8988T (cell line): ENCODE measurements around the gene ELAC1.
"Not testable (repeated sequence)": the region's sequence is repeated elsewhere in the genome, so short reads cannot be mapped to it uniquely, and the experiment has no call there.

ENCODE experiments used
- DNase-seq: peaks from one replicate; pipeline ENCODE4 v3.0.0; 2011

ELAC1 gene

GRCh38 chr18:50973367-50974126 is 5.7 kb downstream of the ELAC1 start:
- DNase-seq, result no peak

DNA sequence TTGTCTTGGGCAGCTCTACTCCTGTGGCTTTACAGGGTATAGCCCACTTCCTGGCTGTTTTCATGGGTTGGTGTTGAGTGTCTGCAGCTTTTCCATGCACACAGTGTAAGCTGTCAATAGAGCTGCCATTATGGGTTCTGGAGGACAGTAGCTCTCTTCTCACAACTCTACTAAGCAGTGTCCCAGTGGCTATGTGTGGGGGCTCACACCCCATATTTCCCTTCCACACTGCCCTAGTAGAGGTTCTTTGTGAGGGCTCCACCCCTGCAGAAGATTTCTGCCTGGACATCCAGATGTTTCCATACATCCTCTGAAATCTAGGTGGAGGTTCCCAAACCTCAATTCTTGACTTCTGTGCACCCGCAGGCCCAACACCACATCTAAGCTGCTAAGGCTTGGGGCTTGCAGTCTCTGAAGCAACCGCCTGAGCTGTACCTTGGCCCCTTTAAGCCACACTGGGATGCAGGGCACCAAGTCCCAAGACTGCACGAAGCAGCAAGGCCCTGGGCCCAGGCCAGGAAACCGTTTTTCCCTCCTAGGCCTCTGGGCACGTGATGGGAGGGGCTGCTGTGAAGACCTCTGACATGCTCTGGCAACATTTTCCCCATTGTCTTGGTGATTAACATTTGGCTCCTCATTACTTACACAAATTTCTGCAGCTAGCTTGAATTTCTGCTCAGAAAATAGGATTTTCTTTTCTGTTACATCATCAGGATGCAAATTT is 9.4 kb downstream of the ELAC1 start:
- DNase-seq, result no peak

GRCh38 chr18:50981381-50981780 is 13.5 kb downstream of the ELAC1 start:
- DNase-seq, result no peak

- no peak for DNase-seq
These were observed 14.4 kb downstream of the ELAC1 start for GRCh38 chr18:50982086-50982801.

DNA sequence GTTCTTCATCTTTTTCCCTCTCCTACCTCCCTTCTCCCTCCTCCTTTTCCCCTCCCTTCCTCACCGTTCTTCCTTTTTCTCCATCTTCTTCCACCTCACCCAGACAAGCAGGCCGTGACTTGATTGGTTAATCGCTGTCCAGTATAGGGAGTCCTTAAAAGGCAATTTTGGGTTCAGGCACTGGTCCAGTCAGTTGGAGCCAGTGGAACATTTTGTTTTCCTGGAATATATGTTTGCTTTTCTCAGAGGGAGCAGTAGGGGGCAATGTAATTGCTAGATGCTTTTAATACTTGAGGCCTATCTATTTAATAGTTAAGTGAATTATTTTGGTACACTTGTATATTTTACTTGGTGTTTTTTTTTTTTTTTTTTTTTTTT is 15.0 kb downstream of the ELAC1 start:
- no peak for DNase-seq

- peak; percentile 23 for DNase-seq
These were observed 18.7 kb downstream of the ELAC1 start for GRCh38 chr18:50986360-50987087.

GRCh38 chr18:50987261-50987660 is 19.4 kb downstream of the ELAC1 start:
- DNase-seq, result no peak

- no peak for DNase-seq
These were observed 21.9 kb downstream of the ELAC1 start for GRCh38 chr18:50989711-50990110.

GRCh38 chr18:50992351-50992762 is 24.5 kb downstream of the ELAC1 start:
- no peak for DNase-seq

GRCh38 chr18:50994031-50994430 is 26.2 kb downstream of the ELAC1 start:
- no peak for DNase-seq

- DNase-seq, result not testable (repeated sequence)
These were observed 35.3 kb downstream of the ELAC1 start for GRCh38 chr18:51003174-51003573.

- DNase-seq, result no peak
These were observed 38.4 kb downstream of the ELAC1 start for GRCh38 chr18:51006061-51006818.

DNA sequence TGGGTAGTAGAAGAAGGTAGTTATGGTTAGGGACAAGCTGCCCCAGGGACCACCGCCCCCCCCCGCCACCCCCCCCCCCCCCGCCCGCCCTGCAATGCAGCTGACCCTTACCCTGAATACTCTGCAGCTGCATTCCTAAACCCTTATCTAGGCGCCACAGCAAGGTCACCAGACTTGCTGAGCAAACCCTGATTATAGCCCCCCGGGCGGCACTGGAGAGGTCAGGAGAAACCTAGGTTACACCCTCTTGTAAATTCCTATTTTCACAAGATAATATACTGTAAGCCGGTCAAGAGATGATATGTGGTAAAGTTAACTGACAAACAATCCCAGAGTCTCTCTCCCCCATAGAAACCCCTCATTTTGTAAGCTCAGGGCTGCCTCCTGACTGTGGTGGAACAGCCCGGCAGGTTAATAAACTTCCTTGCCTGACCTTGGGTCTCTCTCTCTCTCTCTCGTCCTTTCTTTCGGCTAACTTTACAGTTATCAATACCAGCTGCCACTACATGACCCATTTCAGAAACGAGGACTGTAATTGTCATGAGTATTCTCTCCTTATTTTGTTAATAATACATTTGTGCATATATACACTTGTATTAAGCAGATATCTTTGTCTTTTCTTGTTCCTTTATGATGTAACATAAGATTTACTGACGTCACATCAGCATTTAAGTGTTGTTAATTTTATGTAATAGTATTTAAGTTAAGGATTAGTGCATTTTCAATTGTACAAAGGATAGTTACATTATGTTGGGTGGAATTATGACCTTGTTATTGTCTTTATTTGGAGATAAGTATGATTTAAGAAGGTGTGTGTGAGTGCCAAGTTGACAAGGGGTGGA is 39.3 kb downstream of the ELAC1 start:
- DNase-seq, result no peak

DNA sequence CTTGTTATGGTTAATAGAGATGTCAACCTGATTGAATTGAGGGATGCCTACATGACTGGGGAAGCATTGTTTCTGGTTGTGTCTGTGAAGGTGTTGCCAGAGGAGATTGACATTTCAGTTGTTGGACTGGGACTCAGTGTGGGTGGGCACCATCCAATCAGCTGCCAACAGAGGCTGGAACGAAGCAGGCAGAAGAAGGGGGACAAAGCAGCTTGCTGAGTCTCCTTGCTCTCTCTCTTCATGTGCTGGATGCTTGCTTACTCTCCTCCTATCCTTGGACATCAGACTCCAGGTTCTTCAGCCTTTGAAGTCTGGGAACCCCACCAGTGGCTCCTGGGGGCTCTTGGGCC is 39.9 kb downstream of the ELAC1 start:
- no peak for DNase-seq

- no peak for DNase-seq
These were observed 41.2 kb downstream of the ELAC1 start for GRCh38 chr18:51009072-51009471.

GRCh38 chr18:51010218-51010617 is 42.4 kb downstream of the ELAC1 start:
- DNase-seq, result no peak

GRCh38 chr18:51011709-51012108 is 43.9 kb downstream of the ELAC1 start:
- DNase-seq, result no peak

- DNase-seq, result no peak
These were observed 44.6 kb downstream of the ELAC1 start for GRCh38 chr18:51012441-51012840.

DNA sequence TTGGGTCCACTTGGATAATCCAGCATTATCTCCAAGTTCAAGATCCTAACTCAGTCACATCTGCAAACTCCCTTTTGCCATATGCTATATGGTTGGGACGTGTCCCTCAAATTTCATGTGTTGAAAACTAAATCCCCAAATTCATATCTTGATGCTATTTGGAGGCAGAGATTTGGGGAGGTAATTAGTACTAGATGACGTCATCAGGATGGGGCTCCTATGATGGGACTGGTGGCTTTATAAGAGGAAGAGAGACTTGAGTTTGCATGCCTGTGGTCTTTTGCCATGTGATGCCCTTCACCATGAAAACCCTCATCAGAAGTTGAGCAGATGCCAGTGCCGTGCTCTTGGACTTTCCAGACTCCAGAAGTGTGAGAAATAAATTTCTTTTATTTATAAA is 45.4 kb downstream of the ELAC1 start:
- DNase-seq, result no peak

- DNase-seq, result no peak
These were observed 49.5 kb downstream of the ELAC1 start for GRCh38 chr18:51017140-51017879.

- DNase-seq, result no peak
These were observed 52.7 kb downstream of the ELAC1 start for GRCh38 chr18:51020536-51020935.
